22Rv1 (cell line): ENCODE measurements around the gene TRIM29.
"Not testable (repeated sequence)": the region's sequence is repeated elsewhere in the genome, so short reads cannot be mapped to it uniquely, and the experiment has no call there.

ENCODE experiments used
- CTCF ChIP-seq: fragments of 450-650 bp; IDR thresholded peaks from 2 replicates; pipeline ENCODE4 v1.5.1; 2017; ENCODE audit warnings: mild to moderate bottlenecking
- ZFX ChIP-seq: fragments of 450-650 bp; IDR thresholded peaks from 2 replicates; pipeline ENCODE4 v1.6.1; 2017; ENCODE audit warnings: antibody characterized with exemption, borderline replicate concordance

- TF ChIP-seq CTCF, ZFX: not testable (repeated sequence)
Observed at GRCh38 chr11:120180063-120180462, 42.1 kb upstream of the TRIM29 start.
